K562 (cell line): ENCODE data around the gene GLUL. TPM values are rescaled to one million over a fixed set of nuclear protein-coding genes. Genes with fewer than 3 reads are reported as not detected.
A peak's percentile ranks its signal among the peaks of the same experiment; 100 is the strongest.

ENCODE experiments used
- FOSL1 ChIP-seq: fragments of 200-800 bp; sonication (Bioruptor generic); conservative IDR thresholded peaks from 2 replicates; pipeline ENCODE4 v1.6.1; 2016; ENCODE audit warnings: missing genetic modification characterization, missing compliant biosample characterization
- FOXJ2 ChIP-seq: fragments of 200-800 bp; sonication (Bioruptor generic); IDR thresholded peaks from 2 replicates; pipeline ENCODE4 v1.6.1; 2016; ENCODE audit warnings: missing genetic modification characterization, missing compliant biosample characterization
- HDAC8 ChIP-seq: fragments of 450-650 bp; IDR thresholded peaks from 2 replicates; pipeline ENCODE4 v1.6.1; 2016; ENCODE audit warnings: mild to moderate bottlenecking, missing genetic modification characterization, moderate library complexity, missing compliant biosample characterization
- KLF16 ChIP-seq: IDR thresholded peaks from 2 replicates; pipeline ENCODE4 v1.6.1; 2016; ENCODE audit warnings: antibody characterized with exemption
- MEIS2 ChIP-seq: fragments of 450-650 bp; IDR thresholded peaks from 2 replicates; pipeline ENCODE4 v1.6.1; 2014; ENCODE audit warnings: mild to moderate bottlenecking; ENCODE audit not compliant: partially characterized antibody
- NCOA4 ChIP-seq: fragments of 450-650 bp; IDR thresholded peaks from 2 replicates; pipeline ENCODE4 v1.6.1; 2018; ENCODE audit warnings: mild to moderate bottlenecking; ENCODE audit not compliant: partially characterized antibody
- NFE2L1 ChIP-seq: fragments of 450-650 bp; IDR thresholded peaks from 2 replicates; pipeline ENCODE4 v1.6.1; 2016; ENCODE audit warnings: missing genetic modification characterization, low read depth, mild to moderate bottlenecking, missing compliant biosample characterization, moderate library complexity, borderline replicate concordance
- RBM14 ChIP-seq: fragments of 200-400 bp; formaldehyde crosslinking; IDR thresholded peaks from 2 replicates; pipeline ENCODE4 v1.6.1; 2018; ENCODE audit warnings: low read depth, mild to moderate bottlenecking, low read length, moderate library complexity, borderline replicate concordance; ENCODE audit not compliant: insufficient read depth
- RFX5 ChIP-seq: IDR thresholded peaks from 2 replicates; pipeline ENCODE4 v1.6.1; 2011; ENCODE audit warnings: low read depth, mild to moderate bottlenecking, improper control_type of control experiment, low read length
- ZFP36 ChIP-seq: fragments of 150-350 bp; IDR thresholded peaks from 2 replicates; pipeline ENCODE4 v1.6.1; 2018; ENCODE audit warnings: low read length, low read depth; ENCODE audit not compliant: partially characterized antibody
- ZNF146 ChIP-seq: IDR thresholded peaks from one replicate; pipeline ENCODE4 v1.6.1; 2018; ENCODE audit warnings: missing compliant biosample characterization; ENCODE audit not compliant: unreplicated experiment
- ZNF589 ChIP-seq: fragments of 200-800 bp; sonication (Bioruptor generic); IDR thresholded peaks from 2 replicates; pipeline ENCODE4 v1.6.1; 2016; ENCODE audit warnings: low read depth, missing genetic modification characterization, missing compliant biosample characterization
- ZNF77 ChIP-seq: fragments of 250-450 bp; sonication (Bioruptor Pico); IDR thresholded peaks from 2 replicates; pipeline ENCODE4 v1.5.0; 2020
- polyA plus RNA-seq, 8 experiments: library from polyadenylated mRNA; depleted of rRNA in 4 of 8; stranded (reverse) in 5 of 8; unstranded in 3 of 8; fragments of >200 nt; fragmentation: Nextera tagmentation in 2 of 8; fragmentation: Illumina TruSeq in 1 of 8; extraction: Ambion mirVana in 2 of 8; extraction: Trizol in 1 of 8; gene quantifications; 2 replicates each; pipeline versions ENCODE4 v1.2.1 to v1.2.3, GENCODE V29; 2011 to 2014; ENCODE audit warnings: inconsistent platforms in 1 of 8, missing spikeins in 1 of 8
- total RNA-seq, 7 experiments: library from RNA; depleted of rRNA in 6 of 7; stranded (reverse); fragments of >200 nt in 6 of 7; fragmentation: Illumina TruSeq in 2 of 7; extraction: Trizol in 2 of 7; gene quantifications; 2 replicates each; pipeline versions ENCODE4 v1.2.1 to v1.2.3, GENCODE V29; 2011 to 2021; ENCODE audit warnings: low replicate concordance in 1 of 7
- TF ChIP-seq, protein P1 (sequence below), 2 experiments: fragments of 450-650 bp; conservative IDR thresholded peaks; 2 replicates each; pipeline ENCODE4 v1.6.1; 2017; ENCODE audit warnings: mild to moderate bottlenecking in 2 of 2, moderate library complexity in 2 of 2
- TF ChIP-seq, protein P2 (sequence below): fragments of 450-650 bp; formaldehyde crosslinking; IDR thresholded peaks from 2 replicates; pipeline ENCODE4 v1.4.0; 2020; ENCODE audit warnings: mild to moderate bottlenecking
- TF ChIP-seq, protein P3 (sequence below): fragments of 250-450 bp; sonication (Bioruptor Pico); IDR thresholded peaks from 2 replicates; pipeline ENCODE4 v1.5.1; 2021; ENCODE audit warnings: mild to moderate bottlenecking

Gene GLUL
- total and polyA plus RNA-seq, 9 of the 15 experiments (the other 6 are each of a cell fraction or from before 2014, with no cell fraction given), result 1,088 to 4,222 (median 1,338) TPM

DNA sequence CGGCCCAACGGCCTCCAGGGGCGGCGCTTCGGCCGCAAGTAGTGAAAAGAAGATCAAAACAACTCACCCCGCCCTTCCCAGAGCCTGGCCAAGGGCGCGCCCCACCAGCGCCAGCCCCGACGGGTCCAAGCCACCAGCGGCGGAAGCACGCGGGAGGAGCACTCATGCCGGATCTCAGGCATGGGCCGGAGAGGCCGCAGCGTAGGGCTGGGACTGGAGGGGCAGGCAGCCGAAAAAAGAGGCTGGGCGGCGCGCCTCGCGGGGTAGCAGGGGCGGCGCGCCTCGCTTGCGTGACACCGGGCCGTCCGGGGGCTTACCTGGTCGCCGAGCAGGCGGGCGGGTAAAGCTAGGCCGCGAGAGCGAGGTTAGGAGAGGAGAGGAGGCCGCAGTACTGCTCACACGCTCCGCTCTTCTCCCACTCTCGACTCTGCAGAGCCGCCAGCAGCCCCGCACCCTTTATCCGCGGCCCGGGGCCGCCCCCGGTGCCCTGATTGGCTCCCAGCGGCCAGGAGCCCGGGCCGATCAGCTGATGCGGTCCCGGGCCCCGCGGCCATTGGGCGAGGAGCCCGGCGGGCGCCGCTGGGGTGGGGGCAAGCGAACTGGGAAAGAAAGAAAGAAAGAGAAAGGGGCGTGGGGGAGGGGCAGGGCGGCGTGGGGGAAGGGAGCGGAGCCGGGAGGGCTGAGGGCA is at the start of gene GLUL (continued):
- TF ChIP-seq NCOA4 (no peak), KLF16 (no peak), FOXJ2 (peak; percentile 72; the same call in 1 of the 2 replicates), ZFP36 (no peak), ZNF146 (CRISPR knock-in tag) (no peak), NFE2L1 (tag) (no peak), RFX5 (no peak), HDAC8 (tag) (peak; percentile 68; the same call in 1 of the 2 replicates), RBM14 (peak; percentile 99; the same call in 1 of the 2 replicates), FOSL1 (tag) (0 out of 2 replicates have a peak, but pooled peaks have one; percentile 26), ZNF589 (CRISPR knock-in tag) (no peak), ZNF77 (CRISPR knock-in tag) (no peak), MEIS2 (no peak)
- TF ChIP-seq, protein P1, sequence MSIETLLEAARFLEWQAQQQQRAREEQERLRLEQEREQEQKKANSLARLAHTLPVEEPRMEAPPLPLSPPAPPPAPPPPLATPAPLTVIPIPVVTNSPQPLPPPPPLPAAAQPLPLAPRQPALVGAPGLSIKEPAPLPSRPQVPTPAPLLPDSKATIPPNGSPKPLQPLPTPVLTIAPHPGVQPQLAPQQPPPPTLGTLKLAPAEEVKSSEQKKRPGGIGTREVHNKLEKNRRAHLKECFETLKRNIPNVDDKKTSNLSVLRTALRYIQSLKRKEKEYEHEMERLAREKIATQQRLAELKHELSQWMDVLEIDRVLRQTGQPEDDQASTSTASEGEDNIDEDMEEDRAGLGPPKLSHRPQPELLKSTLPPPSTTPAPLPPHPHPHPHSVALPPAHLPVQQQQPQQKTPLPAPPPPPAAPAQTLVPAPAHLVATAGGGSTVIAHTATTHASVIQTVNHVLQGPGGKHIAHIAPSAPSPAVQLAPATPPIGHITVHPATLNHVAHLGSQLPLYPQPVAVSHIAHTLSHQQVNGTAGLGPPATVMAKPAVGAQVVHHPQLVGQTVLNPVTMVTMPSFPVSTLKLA (conservative IDR thresholded peaks at IDR 0.05), result peak; percentile 80 to 93
- TF ChIP-seq, protein P2, sequence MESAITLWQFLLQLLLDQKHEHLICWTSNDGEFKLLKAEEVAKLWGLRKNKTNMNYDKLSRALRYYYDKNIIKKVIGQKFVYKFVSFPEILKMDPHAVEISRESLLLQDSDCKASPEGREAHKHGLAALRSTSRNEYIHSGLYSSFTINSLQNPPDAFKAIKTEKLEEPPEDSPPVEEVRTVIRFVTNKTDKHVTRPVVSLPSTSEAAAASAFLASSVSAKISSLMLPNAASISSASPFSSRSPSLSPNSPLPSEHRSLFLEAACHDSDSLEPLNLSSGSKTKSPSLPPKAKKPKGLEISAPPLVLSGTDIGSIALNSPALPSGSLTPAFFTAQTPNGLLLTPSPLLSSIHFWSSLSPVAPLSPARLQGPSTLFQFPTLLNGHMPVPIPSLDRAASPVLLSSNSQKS (CRISPR knock-in tag), result no peak
- TF ChIP-seq, protein P3, sequence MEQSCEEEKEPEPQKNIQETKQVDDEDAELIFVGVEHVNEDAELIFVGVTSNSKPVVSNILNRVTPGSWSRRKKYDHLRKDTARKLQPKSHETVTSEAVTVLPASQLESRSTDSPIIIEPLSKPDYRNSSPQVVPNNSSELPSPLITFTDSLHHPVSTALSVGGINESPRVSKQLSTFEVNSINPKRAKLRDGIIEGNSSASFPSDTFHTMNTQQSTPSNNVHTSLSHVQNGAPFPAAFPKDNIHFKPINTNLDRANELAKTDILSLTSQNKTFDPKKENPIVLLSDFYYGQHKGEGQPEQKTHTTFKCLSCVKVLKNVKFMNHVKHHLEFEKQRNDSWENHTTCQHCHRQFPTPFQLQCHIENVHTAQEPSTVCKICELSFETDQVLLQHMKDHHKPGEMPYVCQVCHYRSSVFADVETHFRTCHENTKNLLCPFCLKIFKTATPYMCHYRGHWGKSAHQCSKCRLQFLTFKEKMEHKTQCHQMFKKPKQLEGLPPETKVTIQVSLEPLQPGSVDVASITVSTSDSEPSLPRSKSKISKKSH (CRISPR knock-in tag), result no peak
